GM12878 (cell line): ENCODE data around the gene PLRG1.

Experiments used
- CTCF ChIP-seq, 3 experiments: IDR thresholded peaks in 2 of 3; conservative IDR thresholded peaks in 1 of 3; 2 replicates each; pipeline ENCODE4 v1.5.1; 2011; ENCODE audit warnings: low read depth in 3 of 3, low read length in 3 of 3, mild to moderate bottlenecking in 3 of 3, control low read depth in 2 of 3, moderate library complexity in 2 of 3, inconsistent platforms in 1 of 3, mixed read lengths in 1 of 3; ENCODE audit not compliant: control insufficient read depth in 2 of 3, insufficient read depth in 1 of 3; ENCODE audit errors: extremely low read depth in 1 of 3
- GABPA ChIP-seq: IDR thresholded peaks from 2 replicates; pipeline ENCODE4 v1.6.1; 2014; ENCODE audit warnings: antibody characterized with exemption, low read depth, mild to moderate bottlenecking, inconsistent platforms
- MTA2 ChIP-seq: fragments of 450-650 bp; IDR thresholded peaks from 2 replicates; pipeline ENCODE4 v1.6.1; 2016; ENCODE audit warnings: low read depth, mild to moderate bottlenecking, moderate library complexity
- POLR2AphosphoS5 ChIP-seq: IDR thresholded peaks from 2 replicates; pipeline ENCODE4 v1.6.1; 2011; ENCODE audit warnings: mild to moderate bottlenecking, low read length, inconsistent platforms
- SRF ChIP-seq, 2 experiments: IDR thresholded peaks; 2 replicates each; pipeline ENCODE4 v1.6.1; 2011; ENCODE audit warnings: low read depth in 2 of 2, low read length in 2 of 2, mild to moderate bottlenecking in 1 of 2, moderate library complexity in 1 of 2
- ZNF274 ChIP-seq: IDR thresholded peaks from one replicate; pipeline ENCODE4 v1.8.0; 2011; ENCODE audit not compliant: insufficient read length, insufficient read depth
- TF ChIP-seq, protein P1 (sequence below): IDR thresholded peaks from 2 replicates; pipeline ENCODE4 v1.6.1; 2012; ENCODE audit warnings: low read depth, low read length, improper control_type of control experiment

DNA sequence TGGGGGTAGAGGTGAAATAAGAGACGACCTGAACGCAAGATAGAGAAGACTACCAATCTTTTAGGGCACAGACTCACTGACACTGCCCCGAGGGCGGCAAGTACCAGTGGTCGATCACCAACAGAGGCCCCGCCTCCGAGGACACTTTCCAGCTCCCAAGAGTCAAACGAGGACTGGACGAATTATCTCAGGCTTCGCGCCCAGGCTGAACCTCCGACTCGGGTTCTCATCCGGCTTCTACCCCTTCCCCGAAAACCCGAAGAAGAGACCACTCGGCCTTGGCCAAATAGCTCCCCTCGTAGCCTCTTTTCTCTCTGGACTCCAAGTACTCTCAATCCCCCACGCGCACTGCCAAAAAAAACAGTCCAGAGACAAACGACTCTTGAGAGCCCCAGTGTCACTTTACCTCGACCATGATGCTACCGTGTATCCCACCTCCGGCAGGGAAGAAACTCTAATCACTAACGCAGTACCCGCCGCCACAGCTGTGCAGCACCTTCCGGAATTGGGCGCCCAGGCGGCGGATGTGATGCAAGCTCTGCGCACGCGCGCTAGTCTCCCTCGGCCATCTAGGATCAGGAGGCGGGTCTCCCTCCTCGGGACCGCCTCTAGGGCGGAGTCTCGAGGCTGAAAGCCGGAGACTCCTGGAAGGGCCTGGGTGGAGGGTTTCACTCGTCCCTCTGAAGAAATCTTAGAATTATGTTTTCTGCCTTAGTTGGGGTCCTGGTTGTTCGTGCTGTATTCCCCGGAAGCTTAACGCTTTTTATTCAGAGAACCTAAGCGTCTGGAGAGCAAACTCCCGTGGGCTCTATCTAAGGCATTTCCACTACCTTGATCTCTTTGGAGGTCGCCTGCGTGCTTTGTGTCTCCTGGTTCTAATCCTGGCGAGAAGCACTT lies at the start of gene PLRG1:
- TF ChIP-seq GABPA: peak; percentile 92
- 0 out of 4 replicates have a peak, but pooled peaks of 1 of the 2 experiments have one; percentile 27 for TF ChIP-seq SRF (IDR thresholded peaks at IDR 0.05; ENCODE audit: low read depth in 2 of 2, low read length in 2 of 2)
- TF ChIP-seq ZNF274: no peak
- TF ChIP-seq, protein P1, sequence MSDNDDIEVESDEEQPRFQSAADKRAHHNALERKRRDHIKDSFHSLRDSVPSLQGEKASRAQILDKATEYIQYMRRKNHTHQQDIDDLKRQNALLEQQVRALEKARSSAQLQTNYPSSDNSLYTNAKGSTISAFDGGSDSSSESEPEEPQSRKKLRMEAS: peak; percentile 17; the same call in 1 of the 2 replicates
- TF ChIP-seq MTA2: peak; percentile 44; the same call in 1 of the 2 replicates
- TF ChIP-seq CTCF (IDR thresholded peaks at IDR 0.05 in 2 of 3, conservative IDR thresholded peaks at IDR 0.05 in 1 of 3; ENCODE audit: control insufficient read depth in 2 of 3, extremely low read depth in 1 of 3, insufficient read depth in 1 of 3, low read depth in 3 of 3, low read length in 3 of 3): 0 out of 6 replicates have a peak, but pooled peaks of 1 of the 3 experiments have one; percentile 10
- TF ChIP-seq POLR2AphosphoS5: peak; percentile 87
